Measurements from ENCODE around the gene PAIP2B. TPM values are rescaled to one million over a fixed set of nuclear protein-coding genes. Genes with fewer than 3 reads are reported as not detected.

PAIP2B gene
- total RNA-seq, 4 donors from 2014 or later, result 1.2 to 7.0 (median 3.6) TPM

- in situ Hi-C loops (cut with MboI; ENCODE audit: low pct_ligation_motif_present in 1 of 4, low pct_unique_long_range_greater_than_20kb in 1 of 4, low sequenced_read_pairs in 3 of 4), result no loop called here
- Histone ChIP-seq H3K27me3 (peaks cover 4% of the 10 kb centered on the region), H3K36me3 (no peaks in the 10 kb centered on the region), H3K9me3 (no peaks in the 10 kb centered on the region), H3K4me3 (no peak overlapping the region), H3K27ac (no peak overlapping the region), H3K4me1 (no peaks in the 10 kb centered on the region)
- no peak for DNase-seq
- intact Hi-C loops (cut with DNase I; ENCODE audit: low total_unique reads), result no loop called here
- TF ChIP-seq CTCF (IDR thresholded peaks at IDR 0.05), result no peak
- no peak for TF ChIP-seq POLR2A (IDR thresholded peaks at IDR 0.05)
- no peak for TF ChIP-seq EP300 (IDR thresholded peaks at IDR 0.05; ENCODE audit: low read depth)
- no peak for TF ChIP-seq POLR2AphosphoS5 (IDR thresholded peaks at IDR 0.05)
Observed at GRCh38 chr2:71261534-71261933, 34.6 kb upstream of the PAIP2B start.

GRCh38 chr2:71256421-71256820, 29.5 kb upstream of the PAIP2B start:
- TF ChIP-seq POLR2AphosphoS5 (IDR thresholded peaks at IDR 0.05) (no peak), POLR2A (IDR thresholded peaks at IDR 0.05) (no peak), EP300 (IDR thresholded peaks at IDR 0.05; ENCODE audit: low read depth) (no peak), CTCF (IDR thresholded peaks at IDR 0.05) (no peak)
- intact Hi-C loops (cut with DNase I; ENCODE audit: low total_unique reads) (no loop called here), in situ Hi-C loops (cut with MboI; ENCODE audit: low pct_ligation_motif_present in 1 of 4, low pct_unique_long_range_greater_than_20kb in 1 of 4, low sequenced_read_pairs in 3 of 4) (no loop called here)
- Histone ChIP-seq H3K27ac (no peak overlapping the region), H3K4me1 (no peaks in the 10 kb centered on the region), H3K27me3 (peaks cover 4% of the 10 kb centered on the region), H3K9me3 (no peaks in the 10 kb centered on the region), H3K4me3 (no peak overlapping the region), H3K36me3 (no peaks in the 10 kb centered on the region)
- no peak for DNase-seq
- WGBS, 2 donors (ENCODE audit: low coverage in 1 of 2), result 68 to 73% methylated on average over 3 of the region's 3 CpGs

- Histone ChIP-seq H3K27me3 (peaks cover 4% of the 10 kb centered on the region), H3K4me1 (no peaks in the 10 kb centered on the region), H3K27ac (no peak overlapping the region), H3K4me3 (no peak overlapping the region), H3K9me3 (no peaks in the 10 kb centered on the region), H3K36me3 (no peaks in the 10 kb centered on the region)
- DNase-seq, result no peak
- WGBS, 2 donors (ENCODE audit: low coverage in 1 of 2), result 80 to 90% methylated on average over 2 to 4 of the region's 4 CpGs
- intact Hi-C loops (cut with DNase I; ENCODE audit: low total_unique reads) (no loop called here), in situ Hi-C loops (cut with MboI; ENCODE audit: low pct_ligation_motif_present in 1 of 4, low pct_unique_long_range_greater_than_20kb in 1 of 4, low sequenced_read_pairs in 3 of 4) (no loop called here)
- TF ChIP-seq POLR2AphosphoS5 (IDR thresholded peaks at IDR 0.05) (no peak), CTCF (IDR thresholded peaks at IDR 0.05) (no peak), EP300 (IDR thresholded peaks at IDR 0.05; ENCODE audit: low read depth) (no peak), POLR2A (IDR thresholded peaks at IDR 0.05) (no peak)
Observed at GRCh38 chr2:71254776-71255175, 27.9 kb upstream of the PAIP2B start.

GRCh38 chr2:71254078-71254477, 27.2 kb upstream of the PAIP2B start:
- TF ChIP-seq EP300 (IDR thresholded peaks at IDR 0.05; ENCODE audit: low read depth) (no peak), POLR2AphosphoS5 (IDR thresholded peaks at IDR 0.05) (no peak), POLR2A (IDR thresholded peaks at IDR 0.05) (no peak), CTCF (IDR thresholded peaks at IDR 0.05) (no peak)
- no peak for DNase-seq
- intact Hi-C loops (cut with DNase I; ENCODE audit: low total_unique reads) (no loop called here), in situ Hi-C loops (cut with MboI; ENCODE audit: low pct_ligation_motif_present in 1 of 4, low pct_unique_long_range_greater_than_20kb in 1 of 4, low sequenced_read_pairs in 3 of 4) (no loop called here)
- Histone ChIP-seq H3K9me3 (no peaks in the 10 kb centered on the region), H3K36me3 (no peaks in the 10 kb centered on the region), H3K4me3 (no peak overlapping the region), H3K27me3 (peaks cover 4% of the 10 kb centered on the region), H3K4me1 (no peaks in the 10 kb centered on the region), H3K27ac (no peak overlapping the region)
- 86 to 88% methylated on average over 2 to 3 of the region's 3 CpGs for WGBS, 2 donors (ENCODE audit: low coverage in 1 of 2)
